DMS53 (cell line): ENCODE results near the gene TRABD2A.
A peak's percentile ranks its signal among the peaks of the same experiment; 100 is the strongest.

ENCODE experiments used
- DNase-seq: peaks from one replicate; lab custom pipeline; 2025; lab: John Stamatoyannopoulos, UW

Gene TRABD2A

GRCh38 chr2:84817239-84817655 lies 63.6 kb downstream of the TRABD2A start:
- DNase-seq, result no peak

GRCh38 chr2:84816426-84817026 lies 64.4 kb downstream of the TRABD2A start:
- no peak for DNase-seq

GRCh38 chr2:84815146-84815545 lies 65.7 kb downstream of the TRABD2A start:
- DNase-seq, result no peak

GRCh38 chr2:84811839-84812431 lies 68.9 kb downstream of the TRABD2A start:
- no peak for DNase-seq

GRCh38 chr2:84808279-84808678 lies 72.6 kb downstream of the TRABD2A start:
- no peak for DNase-seq

- DNase-seq, result peak; percentile 41
These were observed 73.8 kb downstream of the TRABD2A start for GRCh38 chr2:84807063-84807485.

- no peak for DNase-seq
These were observed 75.5 kb downstream of the TRABD2A start for GRCh38 chr2:84805250-84805958.

GRCh38 chr2:84801811-84802210 lies 79.1 kb downstream of the TRABD2A start:
- DNase-seq, result no peak

GRCh38 chr2:84800194-84800805 lies 80.6 kb downstream of the TRABD2A start:
- no peak for DNase-seq

GRCh38 chr2:84799772-84800171 lies 81.1 kb downstream of the TRABD2A start:
- DNase-seq, result no peak

GRCh38 chr2:84797271-84797670 lies 83.6 kb downstream of the TRABD2A start:
- no peak for DNase-seq

GRCh38 chr2:84796798-84797197 lies 84.1 kb downstream of the TRABD2A start:
- no peak for DNase-seq

GRCh38 chr2:84793641-84794040 lies 87.2 kb downstream of the TRABD2A start:
- no peak for DNase-seq

- peak; percentile 16 for DNase-seq
These were observed 87.9 kb downstream of the TRABD2A start for GRCh38 chr2:84792856-84793522.

GRCh38 chr2:84788498-84788897 lies 92.4 kb downstream of the TRABD2A start:
- DNase-seq, result no peak

GRCh38 chr2:84788027-84788426 lies 92.9 kb downstream of the TRABD2A start:
- no peak for DNase-seq

- no peak for DNase-seq
These were observed 94.3 kb downstream of the TRABD2A start for GRCh38 chr2:84786601-84787000.

GRCh38 chr2:84785950-84786349 lies 94.9 kb downstream of the TRABD2A start:
- DNase-seq, result no peak

- no peak for DNase-seq
These were observed 98.0 kb downstream of the TRABD2A start for GRCh38 chr2:84782717-84783442.

- no peak for DNase-seq
These were observed 98.8 kb downstream of the TRABD2A start for GRCh38 chr2:84781942-84782716.

GRCh38 chr2:84779781-84780180 lies 101.1 kb downstream of the TRABD2A start:
- DNase-seq, result no peak
